ENCODE results near the gene TUSC7.

GRCh38 chr3:116709479-116709878 is at the start of gene TUSC7:
- TF ChIP-seq CTCF (IDR thresholded peaks at IDR 0.05; ENCODE audit: control extremely low read depth in 1 of 3, insufficient read depth in 1 of 3, low read depth in 1 of 3, low read length in 3 of 3) = no peak
- no peak for TF ChIP-seq EZH2 (IDR thresholded peaks at IDR 0.05; ENCODE audit: low read depth, low read length, severe bottlenecking)
- no peak for TF ChIP-seq POLR2A (IDR thresholded peaks at IDR 0.05; ENCODE audit: control extremely low read depth in 1 of 2, low read depth in 2 of 2, low read length in 2 of 2)
- TF ChIP-seq JUN (IDR thresholded peaks at IDR 0.05; ENCODE audit: low read depth, low read length) = no peak
- TF ChIP-seq CREB1 (IDR thresholded peaks at IDR 0.05) = no peak
- TF ChIP-seq RXRA (IDR thresholded peaks at IDR 0.05; ENCODE audit: insufficient read depth, low read depth, low read length) = no peak
- TF ChIP-seq CHD2 (IDR thresholded peaks at IDR 0.05; ENCODE audit: low read length) = no peak
- TF ChIP-seq CHD1 (IDR thresholded peaks at IDR 0.05; ENCODE audit: low read depth, low read length) = no peak
- no peak for TF ChIP-seq RNF2 (IDR thresholded peaks at IDR 0.05; ENCODE audit: borderline replicate concordance, low read depth, low read length, missing control alignments, poor library complexity, severe bottlenecking)
- TF ChIP-seq POLR2AphosphoS5 (IDR thresholded peaks at IDR 0.05; ENCODE audit: low read depth, low read length) = no peak
